HepG2 (cell line): ENCODE results near the gene USP40.

Experiments used
- CEBPB ChIP-seq: IDR thresholded peaks from 2 replicates; pipeline ENCODE4 v1.6.1; 2011; ENCODE audit warnings: low read depth, low read length, improper control_type of control experiment, borderline replicate concordance
- POLR2A ChIP-seq, 2 experiments: IDR thresholded peaks; 2 replicates each; pipeline ENCODE4 v1.6.1; 2011; ENCODE audit warnings: low read depth in 2 of 2, low read length in 2 of 2, mild to moderate bottlenecking in 1 of 2, moderate library complexity in 1 of 2; ENCODE audit not compliant: insufficient read depth in 1 of 2
- RAD21 ChIP-seq: fragments of 450-650 bp; formaldehyde crosslinking; IDR thresholded peaks from 2 replicates; pipeline ENCODE4 v1.5.0; 2020; ENCODE audit warnings: mild to moderate bottlenecking
- RARG ChIP-seq: sonication (generic); formaldehyde crosslinking; IDR thresholded peaks from 2 replicates; pipeline ENCODE4 v1.4.0; 2020; ENCODE audit warnings: low read depth, mild to moderate bottlenecking, missing genetic modification reagents
- SMARCC2 ChIP-seq: fragments of 450-650 bp; IDR thresholded peaks from 2 replicates; pipeline ENCODE4 v1.6.1; 2017; ENCODE audit warnings: antibody characterized with exemption, mild to moderate bottlenecking
- ZNF232 ChIP-seq: sonication (generic); formaldehyde crosslinking; IDR thresholded peaks from 2 replicates; pipeline ENCODE4 v1.4.0; 2020; ENCODE audit warnings: missing genetic modification reagents, borderline replicate concordance
- TF ChIP-seq, protein P1 (sequence below): sonication (generic); formaldehyde crosslinking; IDR thresholded peaks from 2 replicates; pipeline ENCODE4 v1.5.0; 2020; ENCODE audit warnings: mild to moderate bottlenecking, missing genetic modification reagents, moderate library complexity

GRCh38 chr2:233479616-233480489, 86.7 kb downstream of the USP40 start:
- TF ChIP-seq RARG (CRISPR knock-in tag) = no peak
- no peak for TF ChIP-seq POLR2A (IDR thresholded peaks at IDR 0.05; ENCODE audit: insufficient read depth in 1 of 2, low read depth in 2 of 2, low read length in 2 of 2)
- no peak for TF ChIP-seq CEBPB
- TF ChIP-seq ZNF232 (CRISPR knock-in tag) = no peak
- no peak for TF ChIP-seq SMARCC2
- TF ChIP-seq RAD21 (CRISPR knock-in tag) = no peak
- TF ChIP-seq, protein P1, sequence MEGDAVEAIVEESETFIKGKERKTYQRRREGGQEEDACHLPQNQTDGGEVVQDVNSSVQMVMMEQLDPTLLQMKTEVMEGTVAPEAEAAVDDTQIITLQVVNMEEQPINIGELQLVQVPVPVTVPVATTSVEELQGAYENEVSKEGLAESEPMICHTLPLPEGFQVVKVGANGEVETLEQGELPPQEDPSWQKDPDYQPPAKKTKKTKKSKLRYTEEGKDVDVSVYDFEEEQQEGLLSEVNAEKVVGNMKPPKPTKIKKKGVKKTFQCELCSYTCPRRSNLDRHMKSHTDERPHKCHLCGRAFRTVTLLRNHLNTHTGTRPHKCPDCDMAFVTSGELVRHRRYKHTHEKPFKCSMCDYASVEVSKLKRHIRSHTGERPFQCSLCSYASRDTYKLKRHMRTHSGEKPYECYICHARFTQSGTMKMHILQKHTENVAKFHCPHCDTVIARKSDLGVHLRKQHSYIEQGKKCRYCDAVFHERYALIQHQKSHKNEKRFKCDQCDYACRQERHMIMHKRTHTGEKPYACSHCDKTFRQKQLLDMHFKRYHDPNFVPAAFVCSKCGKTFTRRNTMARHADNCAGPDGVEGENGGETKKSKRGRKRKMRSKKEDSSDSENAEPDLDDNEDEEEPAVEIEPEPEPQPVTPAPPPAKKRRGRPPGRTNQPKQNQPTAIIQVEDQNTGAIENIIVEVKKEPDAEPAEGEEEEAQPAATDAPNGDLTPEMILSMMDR (CRISPR knock-in tag) = no peak
